Brain microvascular endothelial cell (primary cell): ENCODE results near the gene CKAP4.

Source experiments
- DNase-seq: peaks from one replicate; pipeline ENCODE4 v3.0.0-alpha.2; 2020
- H3K27ac ChIP-seq: fragments of 250-450 bp; sonication (Bioruptor Pico); 2 replicates; pipeline ENCODE4 v1.5.1; 2020; ENCODE audit warnings: mild to moderate bottlenecking, moderate library complexity
- H3K27me3 ChIP-seq: fragments of 250-450 bp; sonication (Bioruptor Pico); replicated peaks from 2 replicates; pipeline ENCODE4 v1.5.1; 2020; ENCODE audit warnings: mild to moderate bottlenecking
- H3K36me3 ChIP-seq: fragments of 250-450 bp; sonication (Bioruptor Pico); replicated peaks from 2 replicates; pipeline ENCODE4 v1.5.1; 2020; ENCODE audit warnings: mild to moderate bottlenecking
- H3K4me3 ChIP-seq: 2 replicates; pipeline ENCODE4 v1.5.1; 2011; ENCODE audit warnings: low read depth, mild to moderate bottlenecking, control low read depth, low read length, moderate library complexity
- in situ Hi-C: cut with HindIII; loops from 2 replicates; pipeline ENCODE4 v1.10.0; 2017; ENCODE audit warnings: low sequenced_read_pairs, low pct_ligation_motif_present
- TF ChIP-seq, protein P1 (sequence below): IDR thresholded peaks from 2 replicates; pipeline ENCODE4 v1.5.1; 2011; ENCODE audit warnings: low read depth, mild to moderate bottlenecking, moderate library complexity, low read length, control low read depth, inconsistent platforms; ENCODE audit errors: missing control alignments

Gene CKAP4

GRCh38 chr12:106226884-106227640 is 20.8 kb downstream of the CKAP4 start:
- in situ Hi-C loops, result no loop called here
- no peak overlapping the region for H3K4me3 ChIP-seq
- H3K27me3 ChIP-seq, result no peaks in the 10 kb centered on the region
- TF ChIP-seq, protein P1, sequence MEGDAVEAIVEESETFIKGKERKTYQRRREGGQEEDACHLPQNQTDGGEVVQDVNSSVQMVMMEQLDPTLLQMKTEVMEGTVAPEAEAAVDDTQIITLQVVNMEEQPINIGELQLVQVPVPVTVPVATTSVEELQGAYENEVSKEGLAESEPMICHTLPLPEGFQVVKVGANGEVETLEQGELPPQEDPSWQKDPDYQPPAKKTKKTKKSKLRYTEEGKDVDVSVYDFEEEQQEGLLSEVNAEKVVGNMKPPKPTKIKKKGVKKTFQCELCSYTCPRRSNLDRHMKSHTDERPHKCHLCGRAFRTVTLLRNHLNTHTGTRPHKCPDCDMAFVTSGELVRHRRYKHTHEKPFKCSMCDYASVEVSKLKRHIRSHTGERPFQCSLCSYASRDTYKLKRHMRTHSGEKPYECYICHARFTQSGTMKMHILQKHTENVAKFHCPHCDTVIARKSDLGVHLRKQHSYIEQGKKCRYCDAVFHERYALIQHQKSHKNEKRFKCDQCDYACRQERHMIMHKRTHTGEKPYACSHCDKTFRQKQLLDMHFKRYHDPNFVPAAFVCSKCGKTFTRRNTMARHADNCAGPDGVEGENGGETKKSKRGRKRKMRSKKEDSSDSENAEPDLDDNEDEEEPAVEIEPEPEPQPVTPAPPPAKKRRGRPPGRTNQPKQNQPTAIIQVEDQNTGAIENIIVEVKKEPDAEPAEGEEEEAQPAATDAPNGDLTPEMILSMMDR, result peak; percentile 66
- H3K27ac ChIP-seq, result no peak overlapping the region
- no peaks in the 10 kb centered on the region for H3K36me3 ChIP-seq
- DNase-seq, result peak; percentile 48

GRCh38 chr12:106224355-106224706 is 23.5 kb downstream of the CKAP4 start:
- Histone ChIP-seq H3K27me3 (no peaks in the 10 kb centered on the region), H3K36me3 (no peaks in the 10 kb centered on the region), H3K4me3 (no peak overlapping the region), H3K27ac (no peak overlapping the region)
- TF ChIP-seq, protein P1, result no peak
- DNase-seq, result no peak
- in situ Hi-C loops, result no loop called here

- peak; percentile 59 for DNase-seq
- in situ Hi-C loops, result no loop called here
- Histone ChIP-seq H3K27me3 (no peaks in the 10 kb centered on the region), H3K4me3 (no peak overlapping the region), H3K36me3 (no peaks in the 10 kb centered on the region), H3K27ac (no peak overlapping the region)
- TF ChIP-seq, protein P1, result peak; percentile 98
Observed at GRCh38 chr12:106223485-106224354, 24.1 kb downstream of the CKAP4 start.

- Histone ChIP-seq H3K27ac (no peak overlapping the region), H3K4me3 (no peak overlapping the region), H3K27me3 (no peaks in the 10 kb centered on the region), H3K36me3 (no peaks in the 10 kb centered on the region)
- in situ Hi-C loops, result no loop called here
- TF ChIP-seq, protein P1, result no peak
- no peak for DNase-seq
Observed at GRCh38 chr12:106220536-106220935, 27.3 kb downstream of the CKAP4 start.

DNA sequence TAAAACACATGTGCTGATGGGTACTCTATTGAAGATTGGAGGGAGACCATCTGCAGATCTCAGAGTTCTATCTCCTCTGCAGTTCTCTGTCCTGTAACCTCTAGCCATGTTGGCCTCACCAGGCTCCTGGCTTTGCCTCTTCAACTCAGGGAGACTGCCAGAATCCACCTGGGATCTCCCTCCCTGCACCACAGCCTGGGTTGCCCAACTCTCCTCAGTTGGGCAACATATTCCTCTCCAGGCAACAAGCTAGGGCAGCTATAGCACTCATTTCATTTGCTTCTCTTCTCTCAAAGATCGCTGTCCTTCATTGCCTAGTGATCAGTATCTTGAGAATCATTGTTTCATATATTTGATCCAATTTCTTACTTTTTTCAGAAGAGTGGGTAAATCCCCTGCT is 28.8 kb downstream of the CKAP4 start:
- no peak for DNase-seq
- in situ Hi-C loops, result no loop called here
- Histone ChIP-seq H3K27me3 (no peaks in the 10 kb centered on the region), H3K4me3 (no peak overlapping the region), H3K36me3 (no peaks in the 10 kb centered on the region), H3K27ac (no peak overlapping the region)
- TF ChIP-seq, protein P1, result no peak
